Astrocyte of the spinal cord (primary cell): ENCODE results near the gene KSR1.
"Not testable (repeated sequence)": the region's sequence is repeated elsewhere in the genome, so short reads cannot be mapped to it uniquely, and the experiment has no call there.

Source experiments
- DNase-seq: peaks from one replicate; pipeline ENCODE4 v3.0.0; 2011; ENCODE audit warnings: low read depth, low spot score
- H3K4me3 ChIP-seq: 2 replicates; pipeline ENCODE4 v1.5.1; 2011; ENCODE audit warnings: low read depth, mild to moderate bottlenecking, low read length, moderate library complexity
- CTCF ChIP-seq: IDR thresholded peaks from 2 replicates; pipeline ENCODE4 v1.5.1; 2012; ENCODE audit warnings: low read depth, mild to moderate bottlenecking, low read length, inconsistent platforms
- in situ Hi-C: cut with HindIII; loops from 2 replicates; pipeline ENCODE4 v1.10.0; 2017; ENCODE audit warnings: low sequenced_read_pairs

KSR1 gene

GRCh38 chr17:27622986-27623385 is 166.7 kb downstream of the KSR1 start:
- no peak for TF ChIP-seq CTCF
- no peak overlapping the region for H3K4me3 ChIP-seq
- DNase-seq = no peak
- in situ Hi-C loops = no loop called here

DNA sequence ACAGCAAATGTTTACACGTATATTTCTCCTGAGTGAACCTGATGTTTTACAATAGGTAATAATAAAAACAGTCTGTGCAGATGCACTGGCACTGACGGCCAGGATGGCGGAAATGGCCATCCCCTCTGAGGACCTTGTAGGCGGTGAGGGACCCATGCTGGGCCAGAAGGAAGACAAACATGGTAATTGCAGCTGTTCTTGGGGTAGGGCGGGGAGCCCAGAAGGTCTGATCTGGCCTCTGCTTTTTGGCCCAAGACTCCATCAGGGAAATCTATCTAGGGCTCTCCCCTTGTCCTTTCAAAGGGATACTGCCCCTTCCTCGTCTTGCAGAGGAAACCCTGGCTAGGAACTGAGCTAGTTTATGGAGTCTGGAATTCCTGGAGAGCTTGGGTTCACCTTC is 167.4 kb downstream of the KSR1 start:
- no peak overlapping the region for H3K4me3 ChIP-seq
- TF ChIP-seq CTCF = no peak
- in situ Hi-C loops = no loop called here
- DNase-seq = no peak

GRCh38 chr17:27624539-27624938 is 168.3 kb downstream of the KSR1 start:
- no peak overlapping the region for H3K4me3 ChIP-seq
- no peak for TF ChIP-seq CTCF
- no peak for DNase-seq
- in situ Hi-C loops = no loop called here

GRCh38 chr17:27625856-27626255 is 169.6 kb downstream of the KSR1 start:
- DNase-seq = no peak
- TF ChIP-seq CTCF = no peak
- in situ Hi-C loops = no loop called here
- no peak overlapping the region for H3K4me3 ChIP-seq

GRCh38 chr17:27627514-27627913 is 171.3 kb downstream of the KSR1 start:
- H3K4me3 ChIP-seq = no peak overlapping the region
- DNase-seq = no peak
- TF ChIP-seq CTCF = no peak
- in situ Hi-C loops = no loop called here

DNA sequence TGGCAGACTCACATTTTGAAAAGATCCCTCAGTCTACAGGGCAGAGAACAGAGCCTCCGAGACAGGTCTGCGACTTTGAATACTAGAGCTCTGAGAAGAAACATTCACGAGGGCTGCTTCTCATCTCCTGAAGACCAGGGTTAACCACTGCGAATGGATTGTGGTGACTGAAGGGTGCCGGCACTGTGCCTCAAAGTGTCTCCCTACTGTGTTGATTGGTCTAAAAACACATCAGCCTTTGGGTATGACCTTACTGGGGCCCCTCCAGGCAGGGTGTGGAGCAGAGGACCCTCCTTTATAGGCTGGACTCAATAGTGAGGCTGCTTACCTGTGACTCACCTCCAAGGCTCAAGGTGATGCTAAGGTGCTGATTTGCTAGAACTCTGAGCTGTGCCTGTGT is 172.1 kb downstream of the KSR1 start:
- DNase-seq = no peak
- TF ChIP-seq CTCF = no peak
- H3K4me3 ChIP-seq = no peak overlapping the region
- in situ Hi-C loops = no loop called here

DNA sequence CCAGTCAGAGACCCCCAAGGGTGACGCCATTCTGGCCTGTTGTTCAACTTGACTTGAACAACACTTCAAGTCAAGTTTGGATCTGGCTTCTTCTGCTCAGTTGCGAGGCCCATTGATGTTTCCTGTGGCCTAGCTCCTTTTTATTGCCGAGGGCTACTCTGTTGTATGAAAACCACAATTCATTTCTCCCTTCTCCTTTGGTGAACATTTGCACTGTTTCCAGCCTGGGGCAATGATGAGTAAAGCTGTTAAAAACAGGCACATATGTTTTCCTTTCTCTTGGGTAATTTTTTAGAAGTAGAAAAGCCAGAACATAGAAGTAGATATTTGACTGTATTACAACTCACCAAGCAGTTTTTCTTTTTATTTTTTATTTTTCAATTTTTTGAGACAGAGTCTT is 173.0 kb downstream of the KSR1 start:
- H3K4me3 ChIP-seq, DNase-seq, in situ Hi-C loops: not testable (repeated sequence)
